Right kidney (tissue), 1 donor: ENCODE results near the gene CHCHD6.
"Not testable (repeated sequence)": the region's sequence is repeated elsewhere in the genome, so short reads cannot be mapped to it uniquely, and the experiment has no call there.

Experiments used
- DNase-seq: peaks from one replicate; pipeline ENCODE4 v3.0.0-alpha.2; 2016

The CHCHD6 gene

GRCh38 chr3:126768903-126769302, 64.9 kb downstream of the CHCHD6 start:
- DNase-seq: no peak

- DNase-seq: no peak
These were observed 66.1 kb downstream of the CHCHD6 start for GRCh38 chr3:126770096-126770495.

GRCh38 chr3:126773167-126773566, 69.1 kb downstream of the CHCHD6 start:
- DNase-seq: no peak

GRCh38 chr3:126773783-126774182, 69.7 kb downstream of the CHCHD6 start:
- DNase-seq: no peak

- DNase-seq: no peak
These were observed 73.3 kb downstream of the CHCHD6 start for GRCh38 chr3:126777366-126777765.

GRCh38 chr3:126780666-126781065, 76.6 kb downstream of the CHCHD6 start:
- no peak for DNase-seq

- no peak for DNase-seq
These were observed 77.4 kb downstream of the CHCHD6 start for GRCh38 chr3:126781406-126781805.

- peak; percentile 6 for DNase-seq
These were observed 78.0 kb downstream of the CHCHD6 start for GRCh38 chr3:126781889-126782491.

- no peak for DNase-seq
These were observed 78.5 kb downstream of the CHCHD6 start for GRCh38 chr3:126782536-126782935.

GRCh38 chr3:126784254-126784653, 80.2 kb downstream of the CHCHD6 start:
- DNase-seq: no peak

- not testable (repeated sequence) for DNase-seq
These were observed 87.3 kb downstream of the CHCHD6 start for GRCh38 chr3:126791320-126791719.

GRCh38 chr3:126792998-126793397, 89.0 kb downstream of the CHCHD6 start:
- DNase-seq: no peak

- DNase-seq: no peak
These were observed 93.5 kb downstream of the CHCHD6 start for GRCh38 chr3:126797563-126797962.

GRCh38 chr3:126798521-126798920, 94.5 kb downstream of the CHCHD6 start:
- no peak for DNase-seq

GRCh38 chr3:126799099-126799498, 95.1 kb downstream of the CHCHD6 start:
- DNase-seq: no peak

- DNase-seq: not testable (repeated sequence)
These were observed 97.3 kb downstream of the CHCHD6 start for GRCh38 chr3:126801312-126801711.

GRCh38 chr3:126807795-126808194, 103.8 kb downstream of the CHCHD6 start:
- no peak for DNase-seq

GRCh38 chr3:126811530-126811929, 107.5 kb downstream of the CHCHD6 start:
- no peak for DNase-seq

- DNase-seq: no peak
These were observed 112.3 kb downstream of the CHCHD6 start for GRCh38 chr3:126816298-126816697.

- DNase-seq: peak; percentile 16
These were observed 113.1 kb downstream of the CHCHD6 start for GRCh38 chr3:126816986-126817777.

GRCh38 chr3:126817781-126818180, 113.7 kb downstream of the CHCHD6 start:
- DNase-seq: no peak

- DNase-seq: no peak
These were observed 114.5 kb downstream of the CHCHD6 start for GRCh38 chr3:126818400-126819095.

GRCh38 chr3:126826693-126827092, 122.7 kb downstream of the CHCHD6 start:
- no peak for DNase-seq
